WI38 (cell line): Measurements from ENCODE around the gene TMEM141.

Source experiments
- H3K4me3 ChIP-seq: 2 replicates; pipeline ENCODE4 v1.5.1; 2011; ENCODE audit warnings: low read depth, mild to moderate bottlenecking, control low read depth, low read length
- CTCF ChIP-seq: IDR thresholded peaks from 2 replicates; pipeline ENCODE4 v1.5.1; 2012; ENCODE audit warnings: low read depth, mild to moderate bottlenecking, control low read depth, low read length

The TMEM141 gene

GRCh38 chr9:136803551-136804508, 12.7 kb downstream of the TMEM141 start:
- no peak for TF ChIP-seq CTCF
- H3K4me3 ChIP-seq: no peak overlapping the region

GRCh38 chr9:136804509-136805206, 13.5 kb downstream of the TMEM141 start:
- TF ChIP-seq CTCF: no peak
- H3K4me3 ChIP-seq: no peak overlapping the region

- no peak overlapping the region for H3K4me3 ChIP-seq
- no peak for TF ChIP-seq CTCF
These were observed 14.1 kb downstream of the TMEM141 start for GRCh38 chr9:136805207-136805740.

- no peak for TF ChIP-seq CTCF
- H3K4me3 ChIP-seq: no peak overlapping the region
These were observed 14.9 kb downstream of the TMEM141 start for GRCh38 chr9:136806067-136806466.

- peak overlapping the region; percentile 85 for H3K4me3 ChIP-seq
- TF ChIP-seq CTCF: no peak
These were observed 15.6 kb downstream of the TMEM141 start for GRCh38 chr9:136806631-136807201.

GRCh38 chr9:136807281-136808074, 16.3 kb downstream of the TMEM141 start, which contains the start of gene RABL6:
Gene RABL6, plus strand, starts transcription at chr9:136807948. Its CDS starts 249 bp downstream, at chr9:136808197.
- peak within 1 kb of the TSS; percentile 85 for H3K4me3 ChIP-seq
- no peak for TF ChIP-seq CTCF
